Neural cell (in vitro differentiated cells): Measurements from ENCODE around the gene SYNJ1. TPM values are rescaled to one million over a fixed set of nuclear protein-coding genes. Genes with fewer than 3 reads are reported as not detected.

Experiments used
- H2AFZ ChIP-seq: fragments of 200-600, 300-800 bp; sonication (generic), shearing (Covaris generic); 2 replicates; pipeline ENCODE4 v1.6.0; 2014; ENCODE audit warnings: low read depth, mild to moderate bottlenecking, antibody characterized with exemption, low read length, moderate library complexity
- H3F3A ChIP-seq: fragments of 200-600 bp; shearing (Covaris generic); 2 replicates; pipeline ENCODE4 v1.6.1; 2016; ENCODE audit warnings: mild to moderate bottlenecking, moderate library complexity, mixed read lengths, antibody characterized with exemption, low read length; ENCODE audit not compliant: insufficient read depth, poor library complexity, severe bottlenecking
- H3K27ac ChIP-seq: fragments of 200-600, 300-800 bp; sonication (generic), shearing (Covaris generic); 2 replicates; pipeline ENCODE4 v1.5.1; 2014; ENCODE audit warnings: mild to moderate bottlenecking, low read length, moderate library complexity
- H3K27me3 ChIP-seq: fragments of 300-800, 200-600 bp; sonication (generic), shearing (Covaris generic); 2 replicates; pipeline ENCODE4 v1.6.0; 2014; ENCODE audit warnings: mild to moderate bottlenecking, low read depth, low read length, moderate library complexity; ENCODE audit not compliant: insufficient read depth
- H3K36me3 ChIP-seq: fragments of 300-800, 200-600 bp; sonication (generic), shearing (Covaris generic); 2 replicates; pipeline ENCODE4 v1.5.1; 2014; ENCODE audit warnings: mild to moderate bottlenecking, antibody characterized with exemption, low read length, moderate library complexity; ENCODE audit not compliant: insufficient read depth
- H3K4me2 ChIP-seq: fragments of 300-800, 200-600 bp; sonication (generic), shearing (Covaris generic); 2 replicates; pipeline ENCODE4 v1.6.0; 2014; ENCODE audit warnings: mild to moderate bottlenecking, low read length
- H3K4me3 ChIP-seq: fragments of 300-800, 200-600 bp; sonication (generic), shearing (Covaris generic); 2 replicates; pipeline ENCODE4 v1.5.1; 2014; ENCODE audit warnings: mild to moderate bottlenecking, low read length, moderate library complexity
- H3K79me2 ChIP-seq: fragments of 200-600 bp; shearing (Covaris generic); replicated peaks from 2 replicates; pipeline ENCODE4 v1.6.0; 2014; ENCODE audit warnings: mild to moderate bottlenecking, low read length, moderate library complexity; ENCODE audit not compliant: insufficient read depth
- H3K9ac ChIP-seq: fragments of 300-800, 200-600 bp; sonication (generic), shearing (Covaris generic); 2 replicates; pipeline ENCODE4 v1.6.1; 2016; ENCODE audit warnings: mild to moderate bottlenecking, low read length, mixed read lengths
- H3K9me2 ChIP-seq: fragments of 200-600 bp; shearing (Covaris generic); 2 replicates; pipeline ENCODE4 v1.6.1; 2016; ENCODE audit warnings: mild to moderate bottlenecking, low read length, mixed read lengths; ENCODE audit not compliant: insufficient read depth
- H3K9me3 ChIP-seq: fragments of 200-600, 300-800 bp; sonication (generic), shearing (Covaris generic); 2 replicates; pipeline ENCODE4 v1.6.1; 2016; ENCODE audit warnings: mild to moderate bottlenecking, mixed run types, low read length, moderate library complexity, mixed read lengths
- H4K20me1 ChIP-seq: fragments of 200-600 bp; shearing (Covaris generic); 2 replicates; pipeline ENCODE4 v1.6.1; 2016; ENCODE audit warnings: mild to moderate bottlenecking, mixed run types; ENCODE audit not compliant: insufficient read depth
- EP300 ChIP-seq: fragments of 450-650 bp; conservative IDR thresholded peaks from 2 replicates; pipeline ENCODE4 v1.6.1; 2014; ENCODE audit warnings: antibody characterized with exemption, mild to moderate bottlenecking, moderate library complexity; ENCODE audit not compliant: poor library complexity, severe bottlenecking
- EZH2 ChIP-seq: fragments of 200-600, 300-800 bp; shearing (Covaris generic), sonication (generic); IDR thresholded peaks from 2 replicates; pipeline ENCODE4 v1.6.1; 2014; ENCODE audit warnings: antibody characterized with exemption, low read length, borderline replicate concordance, mild to moderate bottlenecking; ENCODE audit not compliant: insufficient read depth, poor library complexity, severe bottlenecking
- MXI1 ChIP-seq: fragments of 450-650 bp; conservative IDR thresholded peaks from 2 replicates; pipeline ENCODE4 v1.6.1; 2014; ENCODE audit warnings: antibody characterized with exemption, mild to moderate bottlenecking; ENCODE audit not compliant: poor library complexity, severe bottlenecking
- POLR2AphosphoS5 ChIP-seq: IDR thresholded peaks from 2 replicates; pipeline ENCODE4 v1.6.1; 2012
- RAD21 ChIP-seq: fragments of 450-650 bp; conservative IDR thresholded peaks from 2 replicates; pipeline ENCODE4 v1.6.1; 2014; ENCODE audit warnings: antibody characterized with exemption, mild to moderate bottlenecking, moderate library complexity
- SMC3 ChIP-seq: fragments of 450-650 bp; conservative IDR thresholded peaks from 2 replicates; pipeline ENCODE4 v1.6.1; 2014; ENCODE audit warnings: antibody characterized with exemption, mild to moderate bottlenecking, moderate library complexity; ENCODE audit not compliant: poor library complexity
- TAF1 ChIP-seq: IDR thresholded peaks from 2 replicates; pipeline ENCODE4 v1.6.1; 2012; ENCODE audit warnings: low read depth
- polyA plus RNA-seq: library from polyadenylated mRNA; depleted of rRNA; stranded (reverse); fragments of >200 nt; gene quantifications from 2 replicates; pipeline ENCODE4 v1.2.3, GENCODE V29; 2014
- TF ChIP-seq, protein P1 (sequence below): IDR thresholded peaks from 2 replicates; pipeline ENCODE4 v1.6.1; 2012; ENCODE audit warnings: borderline replicate concordance
- TF ChIP-seq, protein P2 (sequence below): fragments of 450-650 bp; IDR thresholded peaks from 2 replicates; pipeline ENCODE4 v1.5.1; 2014; ENCODE audit warnings: antibody characterized with exemption, mild to moderate bottlenecking, moderate library complexity; ENCODE audit not compliant: poor library complexity, severe bottlenecking

The SYNJ1 gene
- polyA plus RNA-seq, 1 donor from 2014 or later, result 24.1 TPM

DNA sequence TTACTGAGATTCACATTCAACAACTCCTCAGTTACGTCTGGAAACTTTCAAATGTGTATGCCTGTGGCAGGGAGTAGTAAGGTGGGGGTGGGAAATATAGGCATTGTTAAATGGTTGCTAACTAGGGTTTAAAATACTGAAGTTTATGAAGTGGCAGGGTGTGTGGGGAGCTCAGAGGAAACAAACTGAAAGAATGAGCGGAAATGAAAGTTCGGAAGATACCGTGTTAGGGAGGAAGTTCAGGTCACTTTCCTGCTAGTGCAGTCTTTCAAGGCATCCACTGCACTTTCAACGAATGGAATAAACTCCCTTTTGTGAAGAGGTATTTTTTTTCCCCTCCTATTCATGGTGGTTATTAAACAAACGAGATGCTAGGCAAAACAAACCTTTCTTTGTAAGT lies 19.7 kb downstream of the SYNJ1 start:
- no peak for TF ChIP-seq POLR2AphosphoS5
- TF ChIP-seq EP300, result no peak
- no peak for TF ChIP-seq EZH2
- no peak for TF ChIP-seq RAD21
- TF ChIP-seq, protein P1, sequence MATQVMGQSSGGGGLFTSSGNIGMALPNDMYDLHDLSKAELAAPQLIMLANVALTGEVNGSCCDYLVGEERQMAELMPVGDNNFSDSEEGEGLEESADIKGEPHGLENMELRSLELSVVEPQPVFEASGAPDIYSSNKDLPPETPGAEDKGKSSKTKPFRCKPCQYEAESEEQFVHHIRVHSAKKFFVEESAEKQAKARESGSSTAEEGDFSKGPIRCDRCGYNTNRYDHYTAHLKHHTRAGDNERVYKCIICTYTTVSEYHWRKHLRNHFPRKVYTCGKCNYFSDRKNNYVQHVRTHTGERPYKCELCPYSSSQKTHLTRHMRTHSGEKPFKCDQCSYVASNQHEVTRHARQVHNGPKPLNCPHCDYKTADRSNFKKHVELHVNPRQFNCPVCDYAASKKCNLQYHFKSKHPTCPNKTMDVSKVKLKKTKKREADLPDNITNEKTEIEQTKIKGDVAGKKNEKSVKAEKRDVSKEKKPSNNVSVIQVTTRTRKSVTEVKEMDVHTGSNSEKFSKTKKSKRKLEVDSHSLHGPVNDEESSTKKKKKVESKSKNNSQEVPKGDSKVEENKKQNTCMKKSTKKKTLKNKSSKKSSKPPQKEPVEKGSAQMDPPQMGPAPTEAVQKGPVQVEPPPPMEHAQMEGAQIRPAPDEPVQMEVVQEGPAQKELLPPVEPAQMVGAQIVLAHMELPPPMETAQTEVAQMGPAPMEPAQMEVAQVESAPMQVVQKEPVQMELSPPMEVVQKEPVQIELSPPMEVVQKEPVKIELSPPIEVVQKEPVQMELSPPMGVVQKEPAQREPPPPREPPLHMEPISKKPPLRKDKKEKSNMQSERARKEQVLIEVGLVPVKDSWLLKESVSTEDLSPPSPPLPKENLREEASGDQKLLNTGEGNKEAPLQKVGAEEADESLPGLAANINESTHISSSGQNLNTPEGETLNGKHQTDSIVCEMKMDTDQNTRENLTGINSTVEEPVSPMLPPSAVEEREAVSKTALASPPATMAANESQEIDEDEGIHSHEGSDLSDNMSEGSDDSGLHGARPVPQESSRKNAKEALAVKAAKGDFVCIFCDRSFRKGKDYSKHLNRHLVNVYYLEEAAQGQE, result no peak
- TF ChIP-seq, protein P2, sequence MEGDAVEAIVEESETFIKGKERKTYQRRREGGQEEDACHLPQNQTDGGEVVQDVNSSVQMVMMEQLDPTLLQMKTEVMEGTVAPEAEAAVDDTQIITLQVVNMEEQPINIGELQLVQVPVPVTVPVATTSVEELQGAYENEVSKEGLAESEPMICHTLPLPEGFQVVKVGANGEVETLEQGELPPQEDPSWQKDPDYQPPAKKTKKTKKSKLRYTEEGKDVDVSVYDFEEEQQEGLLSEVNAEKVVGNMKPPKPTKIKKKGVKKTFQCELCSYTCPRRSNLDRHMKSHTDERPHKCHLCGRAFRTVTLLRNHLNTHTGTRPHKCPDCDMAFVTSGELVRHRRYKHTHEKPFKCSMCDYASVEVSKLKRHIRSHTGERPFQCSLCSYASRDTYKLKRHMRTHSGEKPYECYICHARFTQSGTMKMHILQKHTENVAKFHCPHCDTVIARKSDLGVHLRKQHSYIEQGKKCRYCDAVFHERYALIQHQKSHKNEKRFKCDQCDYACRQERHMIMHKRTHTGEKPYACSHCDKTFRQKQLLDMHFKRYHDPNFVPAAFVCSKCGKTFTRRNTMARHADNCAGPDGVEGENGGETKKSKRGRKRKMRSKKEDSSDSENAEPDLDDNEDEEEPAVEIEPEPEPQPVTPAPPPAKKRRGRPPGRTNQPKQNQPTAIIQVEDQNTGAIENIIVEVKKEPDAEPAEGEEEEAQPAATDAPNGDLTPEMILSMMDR, result no peak
- no peak for TF ChIP-seq MXI1
- TF ChIP-seq TAF1, result no peak
- no peak for TF ChIP-seq SMC3
- no peak overlapping the region for H2AFZ ChIP-seq
- no peaks in the 10 kb centered on the region for H4K20me1 ChIP-seq

DNA sequence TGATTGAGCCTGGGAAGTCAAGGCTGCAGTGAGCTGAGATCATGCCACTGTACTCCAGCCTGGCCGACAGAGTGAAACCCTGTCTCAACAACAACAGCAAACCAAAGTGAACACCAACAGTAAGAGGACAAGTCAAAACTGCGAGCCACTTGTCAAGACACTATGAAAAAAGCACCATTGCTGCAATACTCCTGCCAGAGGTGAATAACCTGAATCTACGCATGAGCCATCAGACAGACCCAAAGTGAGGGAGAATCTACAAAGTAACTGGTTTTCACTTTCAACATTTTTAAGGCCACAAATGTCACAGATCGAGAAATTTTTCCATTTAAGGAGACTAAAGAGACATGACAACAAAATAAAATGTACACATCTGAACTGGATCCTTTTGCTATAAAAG lies 21.9 kb downstream of the SYNJ1 start:
- H3K27me3 ChIP-seq, result no peaks in the 10 kb centered on the region
- H3K27ac ChIP-seq, result no peak overlapping the region
- no peak overlapping the region for H3K4me3 ChIP-seq
- peaks cover 6% of the 10 kb centered on the region for H3K79me2 ChIP-seq
- H3K9me3 ChIP-seq, result no peaks in the 10 kb centered on the region
- H4K20me1 ChIP-seq, result no peaks in the 10 kb centered on the region
- TF ChIP-seq EP300 (no peak), SMC3 (no peak), TAF1 (no peak), MXI1 (no peak), POLR2AphosphoS5 (no peak), RAD21 (no peak), EZH2 (no peak)
- TF ChIP-seq, protein P2, result no peak
- TF ChIP-seq, protein P1, result no peak
- no peaks in the 10 kb centered on the region for H3F3A ChIP-seq
- H2AFZ ChIP-seq, result no peak overlapping the region
- no peak overlapping the region for H3K4me2 ChIP-seq
- no peak overlapping the region for H3K9ac ChIP-seq
- H3K36me3 ChIP-seq, result peaks cover 4% of the 10 kb centered on the region
- no peaks in the 10 kb centered on the region for H3K9me2 ChIP-seq

More for the DNA sequence above, 19.7 kb downstream of the SYNJ1 start:
- peaks cover 6% of the 10 kb centered on the region for H3K79me2 ChIP-seq
- H3K9ac ChIP-seq, result no peak overlapping the region
- no peak overlapping the region for H3K4me2 ChIP-seq
- no peaks in the 10 kb centered on the region for H3F3A ChIP-seq
- peaks cover 4% of the 10 kb centered on the region for H3K36me3 ChIP-seq
- no peaks in the 10 kb centered on the region for H3K27me3 ChIP-seq
- no peak overlapping the region for H3K27ac ChIP-seq
- H3K9me2 ChIP-seq, result no peaks in the 10 kb centered on the region
- no peak overlapping the region for H3K4me3 ChIP-seq
- H3K9me3 ChIP-seq, result no peaks in the 10 kb centered on the region
